GM21737 (cell line): ENCODE data around the gene STARD3.

Experiments
- ATAC-seq: cut with Tn5 transposase; IDR thresholded peaks from one replicate; pipeline ENCODE4 v1.9.1; 2021; ENCODE audit warnings: mild to moderate bottlenecking, moderate library complexity; ENCODE audit not compliant: unreplicated experiment

STARD3 gene

GRCh38 chr17:39658346-39658745 lies 21.4 kb downstream of the STARD3 start:
- no peak for ATAC-seq

GRCh38 chr17:39658760-39659159 lies 21.8 kb downstream of the STARD3 start:
- no peak for ATAC-seq

- ATAC-seq = no peak
Observed at GRCh38 chr17:39659279-39660010, 22.5 kb downstream of the STARD3 start.

GRCh38 chr17:39660011-39660360 lies 23.0 kb downstream of the STARD3 start:
- no peak for ATAC-seq

GRCh38 chr17:39660397-39661385 lies 23.7 kb downstream of the STARD3 start:
- ATAC-seq = no peak

GRCh38 chr17:39661744-39662541 lies 25.0 kb downstream of the STARD3 start:
- ATAC-seq = no peak

- no peak for ATAC-seq
Observed at GRCh38 chr17:39662551-39663339, 25.8 kb downstream of the STARD3 start.

GRCh38 chr17:39663340-39663687 lies 26.4 kb downstream of the STARD3 start:
- ATAC-seq = no peak

GRCh38 chr17:39663688-39664580 lies 27.0 kb downstream of the STARD3 start:
- no peak for ATAC-seq

- ATAC-seq = no peak
Observed at GRCh38 chr17:39664581-39665561, 27.9 kb downstream of the STARD3 start, which contains the start of gene TCAP. Gene TCAP, plus strand, starts transcription at chr17:39665349. Its CDS starts 11 bp downstream, at chr17:39665360.

GRCh38 chr17:39665642-39666224 lies 28.8 kb downstream of the STARD3 start:
- no peak for ATAC-seq

GRCh38 chr17:39666231-39666600 lies 29.3 kb downstream of the STARD3 start:
- ATAC-seq = no peak

- no peak for ATAC-seq
Observed at GRCh38 chr17:39666601-39667261, 29.8 kb downstream of the STARD3 start.

GRCh38 chr17:39667262-39667944 lies 30.5 kb downstream of the STARD3 start:
- ATAC-seq = no peak

- no peak for ATAC-seq
Observed at GRCh38 chr17:39667945-39668924, 31.3 kb downstream of the STARD3 start, which contains the start of gene PNMT. Gene PNMT, plus strand, starts transcription at chr17:39668453. Its CDS starts 23 bp downstream, at chr17:39668476.
